DMS79 treated with DMSO at 0.1 percent for 48 hours (cell line): ENCODE measurements around the gene TAOK1.

Experiments used
- DNase-seq: peaks from one replicate; lab custom pipeline; 2025; lab: John Stamatoyannopoulos, UW

The TAOK1 gene

GRCh38 chr17:29571883-29572681 is 181.9 kb downstream of the TAOK1 start:
- no peak for DNase-seq

GRCh38 chr17:29572691-29573557 is 182.8 kb downstream of the TAOK1 start:
- no peak for DNase-seq

- DNase-seq, result no peak
These were observed 183.4 kb downstream of the TAOK1 start for GRCh38 chr17:29573558-29573869.

GRCh38 chr17:29573871-29574731 is 183.9 kb downstream of the TAOK1 start:
- DNase-seq, result no peak

- DNase-seq, result no peak
These were observed 184.8 kb downstream of the TAOK1 start for GRCh38 chr17:29574732-29575510.

GRCh38 chr17:29575511-29576213 is 185.5 kb downstream of the TAOK1 start:
- DNase-seq, result no peak

- DNase-seq, result no peak
These were observed 186.2 kb downstream of the TAOK1 start for GRCh38 chr17:29576214-29577000.

- DNase-seq, result no peak
These were observed 186.8 kb downstream of the TAOK1 start for GRCh38 chr17:29577001-29577370.

- no peak for DNase-seq
These were observed 187.4 kb downstream of the TAOK1 start for GRCh38 chr17:29577385-29578211.

- DNase-seq, result no peak
These were observed 188.7 kb downstream of the TAOK1 start for GRCh38 chr17:29578626-29579485.

GRCh38 chr17:29579866-29580771 is 190.0 kb downstream of the TAOK1 start:
- DNase-seq, result peak; percentile 61

GRCh38 chr17:29581583-29582253 is 191.6 kb downstream of the TAOK1 start:
- peak; percentile 16 for DNase-seq

GRCh38 chr17:29582254-29582765 is 192.1 kb downstream of the TAOK1 start:
- DNase-seq, result no peak

- DNase-seq, result no peak
These were observed 192.6 kb downstream of the TAOK1 start for GRCh38 chr17:29582772-29583171.

- DNase-seq, result peak; percentile 16
These were observed 193.4 kb downstream of the TAOK1 start for GRCh38 chr17:29583324-29584248.
